GM12892 (cell line): ENCODE results near the gene CST4.

ENCODE experiments used
- POLR2A ChIP-seq: IDR thresholded peaks from 2 replicates; pipeline ENCODE4 v1.6.1; 2011; ENCODE audit warnings: low read depth, low read length, control low read depth
- POLR2AphosphoS5 ChIP-seq: IDR thresholded peaks from 2 replicates; pipeline ENCODE4 v1.6.1; 2011; ENCODE audit warnings: low read depth, low read length, control low read depth
- TAF1 ChIP-seq: IDR thresholded peaks from 2 replicates; pipeline ENCODE4 v1.6.1; 2011; ENCODE audit warnings: low read depth, mild to moderate bottlenecking, control low read depth, low read length, borderline replicate concordance

- TF ChIP-seq POLR2A = no peak
- no peak for TF ChIP-seq POLR2AphosphoS5
- TF ChIP-seq TAF1 = no peak
Measured at GRCh38 chr20:23658336-23658735, 30.5 kb downstream of the CST4 start.
